ENCODE measurements around the gene WASF1. TPM values are rescaled to one million over a fixed set of nuclear protein-coding genes. Genes with fewer than 3 reads are reported as not detected.

WASF1 gene
- total and polyA plus RNA-seq, 2 experiments from 2014 or later, result 27.4 to 30.5 TPM

GRCh38 chr6:110217266-110217665 is 37.8 kb upstream of the WASF1 start (continued):
- no peak for TF ChIP-seq ZNF462 (CRISPR knock-in tag; IDR thresholded peaks at IDR 0.05)
- no peak for TF ChIP-seq NANOG (IDR thresholded peaks at IDR 0.05; ENCODE audit: borderline replicate concordance)
- no peak for TF ChIP-seq POLR2AphosphoS5 (IDR thresholded peaks at IDR 0.05; ENCODE audit: low read depth)
- TF ChIP-seq ETS1 (IDR thresholded peaks at IDR 0.05), result no peak
- no peak for TF ChIP-seq ZNF114 (CRISPR knock-in tag; IDR thresholded peaks at IDR 0.05)

GRCh38 chr6:110216140-110216539 is 36.7 kb upstream of the WASF1 start:
- DNase-seq (ENCODE audit: low spot score) (no peak), ATAC-seq (no peak)
- no peaks in the 10 kb centered on the region for H3K79me2 ChIP-seq (replicated peaks; ENCODE audit: insufficient read depth)
- H4K20me1 ChIP-seq (replicated peaks; ENCODE audit: insufficient read depth), result 0 out of 2 replicates have a peak, but pooled peaks cover 2% of the 10 kb centered on the region
- H3K4me3 ChIP-seq, result no peak overlapping the region
- no peak overlapping the region for H3K27ac ChIP-seq (ENCODE audit: low read depth)
- no peak overlapping the region for H2AFZ ChIP-seq
- H3K36me3 ChIP-seq (ENCODE audit: insufficient read depth), result peaks cover 32% of the 10 kb centered on the region
- H3K4me2 ChIP-seq, result no peak overlapping the region
- H3K4me1 ChIP-seq (ENCODE audit: insufficient read depth), result no peaks in the 10 kb centered on the region
- H3K27me3 Mint-ChIP-seq (ENCODE audit: insufficient read depth, low read depth, poor library complexity), result no peaks in the 10 kb centered on the region
- no peaks in the 10 kb centered on the region for H3F3A ChIP-seq (replicated peaks; ENCODE audit: low read depth)
- peaks cover 66% of the 10 kb centered on the region for H3K36me3 Mint-ChIP-seq (ENCODE audit: low read depth)
- no peaks in the 10 kb centered on the region for H3K27me3 ChIP-seq (ENCODE audit: insufficient read depth)
- H3K9me3 Mint-ChIP-seq, result no peaks in the 10 kb centered on the region
- H3K9me2 ChIP-seq (ENCODE audit: insufficient read depth), result no peaks in the 10 kb centered on the region
- no peak overlapping the region for H3K4me3 Mint-ChIP-seq
- no peak overlapping the region for H3K27ac Mint-ChIP-seq
- no peaks in the 10 kb centered on the region for H3K4me1 Mint-ChIP-seq
- TF ChIP-seq EZH2phosphoT487 (IDR thresholded peaks at IDR 0.05; ENCODE audit: unreplicated experiment), result no peak
- TF ChIP-seq EZH2 (IDR thresholded peaks at IDR 0.05; ENCODE audit: low read depth, unreplicated experiment), result no peak
- TF ChIP-seq ZNF114 (CRISPR knock-in tag; IDR thresholded peaks at IDR 0.05), result no peak
- no peak for TF ChIP-seq REST (IDR thresholded peaks at IDR 0.05; ENCODE audit: unreplicated experiment)

Measured in GM23338 (cell line).